Pancreas (tissue), 10 donors: ENCODE data around the gene SSBP2. TPM values are rescaled to one million over a fixed set of nuclear protein-coding genes. Genes with fewer than 3 reads are reported as not detected.

Experiments
- ATAC-seq, 4 donors: fragments of 200-7000 bp; cut with Tn5 transposase; one replicate each; pipeline versions ENCODE4 v1.8.0 to v1.9.1; 2020; ENCODE audit warnings: mild to moderate bottlenecking in 4 of 4, moderate library complexity in 4 of 4
- DNase-seq, 6 donors: peaks; one replicate each; pipeline ENCODE4 v3.0.0-alpha.2; 2020
- FAIRE-seq: peaks from 2 replicates; lab custom pipeline; 2012; peaks lifted over from hg19 to GRCh38; lab: Jason Lieb, UNC
- H3K27ac ChIP-seq, 4 donors: fragments of 200-600 bp; sonication (generic); 1 replicate in 3 of 4; 2 replicates in 1 of 4; pipeline versions ENCODE4 v1.5.0 to v1.8.0; 2020
- H3K27me3 ChIP-seq, 4 donors: fragments of 200-600 bp; one replicate each; pipeline ENCODE4 v1.8.0; 2021
- H3K36me3 ChIP-seq, 3 donors: fragments of 200-600 bp; sonication (generic) in 1 of 3; one replicate each; pipeline versions ENCODE4 v1.5.0 to v1.8.0; 2020 to 2021
- H3K4me1 ChIP-seq, 3 donors: fragments of 200-600 bp; one replicate each; pipeline ENCODE4 v1.8.0; 2021
- H3K4me3 ChIP-seq, 4 donors: fragments of 200-600 bp; sonication (generic) in 2 of 4; one replicate each; pipeline versions ENCODE4 v1.5.0 to v1.8.0; 2020 to 2021
- H3K9me3 ChIP-seq, 4 donors: fragments of 200-600 bp; one replicate each; pipeline ENCODE4 v1.8.0; 2021
- CTCF ChIP-seq, 4 donors: fragments of 200-600 bp; sonication (generic) in 3 of 4; IDR thresholded peaks; one replicate each; pipeline versions ENCODE4 v1.5.0 to v1.8.0; 2021; ENCODE audit warnings: antibody characterized with exemption in 4 of 4
- WGBS, 2 donors: extraction: QIAGEN DNeasy Blood & Tissue Kit; methylation state at CpG; one replicate each; pipeline ENCODE4 v1.1.7; 2013; 5-methylcytosine and 5-hydroxymethylcytosine counted together
- intact Hi-C, 3 donors: fragments of 100-400 bp; cut with DNase I; formaldehyde crosslinking; loops; one replicate each; pipeline versions ENCODE4 v1.11.1 to v1.14.2; 2022
- polyA plus RNA-seq, 2 donors: library from polyadenylated mRNA; stranded (reverse); fragments of 200-250 nt; gene quantifications; one replicate each; pipeline ENCODE4 v1.2.3, GENCODE V29; 2013
- total RNA-seq, 6 donors: library from RNA; stranded (reverse); fragmentation: NEBNext Ultra II Directional in 4 of 6; extraction: Animal tissue kit (Norgen Biotek cat#: 25700) in 4 of 6; gene quantifications; one replicate each; pipeline versions ENCODE4 v1.2.1 to v1.2.4, GENCODE V29; 2021 to 2023
- donor health status: healthy with polysubstance abuse.
- donor health status: DM: no; HTN: no; CAD: no; lungs with moderate emphysema.
- donor health status: DM: no; HTN: no; CAD: no.
- donor health status: control.
- donor health status: control.
- donor health status: Bipolar disorder and iron deficiency.
- donor health status: DM: yes; HTN: yes; CAD: no.
- donor health status: DM: no; HTN: no; CAD: no.
- donor health status: DM: no; HTN: no; CAD: no.
- donor health status: DM: yes; HTN: yes; CAD: no.

SSBP2 gene
- total and polyA plus RNA-seq, 8 donors, result 8.6 to 20.7 (median 15.8) TPM

GRCh38 chr5:81656783-81657182 lies 94.1 kb downstream of the SSBP2 start:
- Histone ChIP-seq H3K27me3 (no peaks in the 10 kb centered on the region), H3K4me3 (no peak overlapping the region), H3K27ac (no peak overlapping the region), H3K9me3 (no peaks in the 10 kb centered on the region), H3K36me3 (no peaks in the 10 kb centered on the region), H3K4me1 (no peaks in the 10 kb centered on the region)
- ATAC-seq (no peak), DNase-seq (no peak), FAIRE-seq (no peak)
- no peak for TF ChIP-seq CTCF (IDR thresholded peaks at IDR 0.05)
- 78 to 80% methylated on average over 3 of the region's 3 CpGs for WGBS, 2 donors
- intact Hi-C loops, result no loop called here

- DNase-seq (no peak), ATAC-seq (no peak), FAIRE-seq (peak; percentile 29)
- peaks cover 0 to 5% (median 0%) of the 10 kb centered on the region in 3 donors for H3K4me1 ChIP-seq
- H3K9me3 ChIP-seq, result no peaks in the 10 kb centered on the region
- no peak overlapping the region for H3K4me3 ChIP-seq
- TF ChIP-seq CTCF (IDR thresholded peaks at IDR 0.05), result no peak
- H3K36me3 ChIP-seq, result no peaks in the 10 kb centered on the region
- H3K27ac ChIP-seq, result no peak overlapping the region
- 63 to 71% methylated on average over 1 of the region's 1 CpG for WGBS, 2 donors
- H3K27me3 ChIP-seq, result no peaks in the 10 kb centered on the region
- intact Hi-C loops, result no loop called here
Observed at GRCh38 chr5:81650987-81651386, 99.9 kb downstream of the SSBP2 start.

GRCh38 chr5:81646469-81646995 lies 104.4 kb downstream of the SSBP2 start:
- ATAC-seq (no peak), DNase-seq (no peak), FAIRE-seq (no peak)
- 93 to 97% methylated on average over 3 of the region's 3 CpGs for WGBS, 2 donors
- no peaks in the 10 kb centered on the region for H3K36me3 ChIP-seq
- no peak overlapping the region for H3K4me3 ChIP-seq
- intact Hi-C loops, result no loop called here
- no peaks in the 10 kb centered on the region for H3K9me3 ChIP-seq
- H3K27ac ChIP-seq, result no peak overlapping the region
- TF ChIP-seq CTCF (IDR thresholded peaks at IDR 0.05), result no peak
- no peaks in the 10 kb centered on the region for H3K27me3 ChIP-seq
- H3K4me1 ChIP-seq, result peaks cover 0 to 5% (median 0%) of the 10 kb centered on the region in 3 donors

- Histone ChIP-seq H3K9me3 (no peaks in the 10 kb centered on the region), H3K4me1 (no peaks in the 10 kb centered on the region), H3K27me3 (no peaks in the 10 kb centered on the region), H3K27ac (no peak overlapping the region), H3K4me3 (no peak overlapping the region), H3K36me3 (no peaks in the 10 kb centered on the region)
- ATAC-seq (no peak), FAIRE-seq (no peak), DNase-seq (no peak)
- TF ChIP-seq CTCF (IDR thresholded peaks at IDR 0.05), result no peak
- intact Hi-C loops, result no loop called here
Observed at GRCh38 chr5:81642210-81642609, 108.7 kb downstream of the SSBP2 start.

GRCh38 chr5:81639556-81639955 lies 111.3 kb downstream of the SSBP2 start:
- H3K27me3 ChIP-seq, result no peaks in the 10 kb centered on the region
- no peaks in the 10 kb centered on the region for H3K4me1 ChIP-seq
- FAIRE-seq (no peak), ATAC-seq (no peak), DNase-seq (no peak)
- H3K36me3 ChIP-seq, result no peaks in the 10 kb centered on the region
- H3K27ac ChIP-seq, result no peak overlapping the region
- 80 to 91% methylated on average over 1 of the region's 1 CpG for WGBS, 2 donors
- intact Hi-C loops, result no loop called here
- no peaks in the 10 kb centered on the region for H3K9me3 ChIP-seq
- TF ChIP-seq CTCF (IDR thresholded peaks at IDR 0.05), result no peak
- H3K4me3 ChIP-seq, result no peak overlapping the region
